Measurements from ENCODE around the gene TAP2.

Gene TAP2

GRCh38 chr6:32794510-32794909, 44.0 kb downstream of the TAP2 start:
- no peak for DNase-seq (ENCODE audit: low read depth in 2 of 2, low spot score in 1 of 2)

DNA sequence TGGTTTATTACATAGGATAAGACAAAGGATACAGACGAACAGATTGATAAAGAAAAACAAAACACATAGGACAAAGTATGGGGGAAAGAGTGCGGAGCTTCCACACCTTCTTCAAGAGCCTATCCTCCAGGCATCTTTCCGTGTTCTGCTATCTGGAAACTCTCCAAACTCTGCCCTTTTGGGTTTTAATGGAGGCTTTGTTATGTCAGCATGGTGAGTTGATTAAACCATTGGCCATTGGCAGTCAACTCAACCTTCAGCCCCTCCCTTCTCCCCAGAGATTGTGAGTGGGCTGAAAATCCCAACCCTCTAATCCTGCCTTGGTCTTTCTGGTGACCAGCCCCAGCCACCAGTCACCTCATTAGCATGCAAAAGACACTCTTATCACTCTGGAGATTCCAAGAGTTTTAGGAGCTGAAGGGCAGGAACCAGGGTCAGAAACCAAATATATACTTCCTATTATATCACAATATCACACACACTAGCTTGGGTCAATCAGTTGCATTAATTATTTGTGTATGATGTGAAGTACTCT, 45.6 kb downstream of the TAP2 start:
- DNase-seq (ENCODE audit: low read depth in 2 of 2, low spot score in 1 of 2), result no peak

DNA sequence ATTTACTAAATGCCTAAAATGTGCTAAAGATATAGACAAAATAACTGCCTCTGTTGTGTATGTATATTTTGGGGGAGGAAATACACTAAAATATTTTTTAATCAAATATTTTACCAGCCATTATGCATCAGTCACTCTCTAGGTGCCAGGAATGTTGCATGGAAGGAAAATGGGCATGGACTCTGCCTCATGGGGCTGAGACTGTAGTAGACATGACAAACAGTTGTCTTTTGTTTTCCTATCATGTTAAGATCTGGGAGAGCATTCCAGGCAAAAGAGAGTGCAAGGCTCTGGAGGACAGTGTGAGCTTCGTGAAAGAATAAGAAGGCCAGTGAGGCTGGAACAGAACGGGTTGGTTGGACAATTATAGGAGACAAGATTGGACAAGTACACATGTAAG, 48.2 kb downstream of the TAP2 start:
- no peak for DNase-seq (ENCODE audit: low read depth in 2 of 2, low spot score in 1 of 2)

All from stimulated activated CD8-positive, alpha-beta memory T cell treated with anti-CD3 and anti-CD28 coated beads, Interleukin-4, amount 100 ng/mL, for 4 hours (primary cell).